ENCODE data around the gene RAB9B.

The RAB9B gene

GRCh38 chrX:103831803-103832544 lies at the start of gene RAB9B:
Gene RAB9B, minus strand, starts transcription at chrX:103832257. Its CDS starts 6,473 bp downstream, at chrX:103825784.
- no peak for TF ChIP-seq CTCF (IDR thresholded peaks at IDR 0.05; ENCODE audit: insufficient read depth, low read depth, low read length, missing control alignments)
- no peak for DNase-seq (ENCODE audit: low read depth)
- peak within 1 kb of the TSS; percentile 68 for H3K4me3 ChIP-seq (ENCODE audit: low read depth, low read length)

- TF ChIP-seq CTCF (IDR thresholded peaks at IDR 0.05; ENCODE audit: insufficient read depth, low read depth, low read length, missing control alignments): no peak
- DNase-seq (ENCODE audit: low read depth): no peak
- no peak overlapping the region for H3K4me3 ChIP-seq (ENCODE audit: low read depth, low read length)
These were observed 47.3 kb upstream of the RAB9B start for GRCh38 chrX:103879339-103879738.

GRCh38 chrX:103878466-103879122 lies 46.5 kb upstream of the RAB9B start:
- DNase-seq (ENCODE audit: low read depth): no peak
- TF ChIP-seq CTCF (IDR thresholded peaks at IDR 0.05; ENCODE audit: insufficient read depth, low read depth, low read length, missing control alignments): no peak
- H3K4me3 ChIP-seq (ENCODE audit: low read depth, low read length): no peak overlapping the region

- no peak for TF ChIP-seq CTCF (IDR thresholded peaks at IDR 0.05; ENCODE audit: insufficient read depth, low read depth, low read length, missing control alignments)
- no peak for DNase-seq (ENCODE audit: low read depth)
- H3K4me3 ChIP-seq (ENCODE audit: low read depth, low read length): no peak overlapping the region
These were observed 45.5 kb upstream of the RAB9B start for GRCh38 chrX:103877571-103877970.

GRCh38 chrX:103864886-103865534 lies 33.0 kb upstream of the RAB9B start:
- no peak for TF ChIP-seq CTCF (IDR thresholded peaks at IDR 0.05; ENCODE audit: insufficient read depth, low read depth, low read length, missing control alignments)
- no peak overlapping the region for H3K4me3 ChIP-seq (ENCODE audit: low read depth, low read length)
- no peak for DNase-seq (ENCODE audit: low read depth)

GRCh38 chrX:103864149-103864548 lies 32.1 kb upstream of the RAB9B start:
- no peak for DNase-seq (ENCODE audit: low read depth)
- H3K4me3 ChIP-seq (ENCODE audit: low read depth, low read length): no peak overlapping the region
- no peak for TF ChIP-seq CTCF (IDR thresholded peaks at IDR 0.05; ENCODE audit: insufficient read depth, low read depth, low read length, missing control alignments)

Measured in GM12865 (cell line).